CD4-positive, alpha-beta T cell treated with Interleukin-1 beta for 1 hour (primary cell): Measurements from ENCODE around the gene ZNF318.
"Not testable (repeated sequence)": the region's sequence is repeated elsewhere in the genome, so short reads cannot be mapped to it uniquely, and the experiment has no call there.

Source experiments
- DNase-seq, 2 donors: peaks; one replicate each; pipeline ENCODE4 v3.0.0-alpha.2; 2020 to 2022

Gene ZNF318, protein sequence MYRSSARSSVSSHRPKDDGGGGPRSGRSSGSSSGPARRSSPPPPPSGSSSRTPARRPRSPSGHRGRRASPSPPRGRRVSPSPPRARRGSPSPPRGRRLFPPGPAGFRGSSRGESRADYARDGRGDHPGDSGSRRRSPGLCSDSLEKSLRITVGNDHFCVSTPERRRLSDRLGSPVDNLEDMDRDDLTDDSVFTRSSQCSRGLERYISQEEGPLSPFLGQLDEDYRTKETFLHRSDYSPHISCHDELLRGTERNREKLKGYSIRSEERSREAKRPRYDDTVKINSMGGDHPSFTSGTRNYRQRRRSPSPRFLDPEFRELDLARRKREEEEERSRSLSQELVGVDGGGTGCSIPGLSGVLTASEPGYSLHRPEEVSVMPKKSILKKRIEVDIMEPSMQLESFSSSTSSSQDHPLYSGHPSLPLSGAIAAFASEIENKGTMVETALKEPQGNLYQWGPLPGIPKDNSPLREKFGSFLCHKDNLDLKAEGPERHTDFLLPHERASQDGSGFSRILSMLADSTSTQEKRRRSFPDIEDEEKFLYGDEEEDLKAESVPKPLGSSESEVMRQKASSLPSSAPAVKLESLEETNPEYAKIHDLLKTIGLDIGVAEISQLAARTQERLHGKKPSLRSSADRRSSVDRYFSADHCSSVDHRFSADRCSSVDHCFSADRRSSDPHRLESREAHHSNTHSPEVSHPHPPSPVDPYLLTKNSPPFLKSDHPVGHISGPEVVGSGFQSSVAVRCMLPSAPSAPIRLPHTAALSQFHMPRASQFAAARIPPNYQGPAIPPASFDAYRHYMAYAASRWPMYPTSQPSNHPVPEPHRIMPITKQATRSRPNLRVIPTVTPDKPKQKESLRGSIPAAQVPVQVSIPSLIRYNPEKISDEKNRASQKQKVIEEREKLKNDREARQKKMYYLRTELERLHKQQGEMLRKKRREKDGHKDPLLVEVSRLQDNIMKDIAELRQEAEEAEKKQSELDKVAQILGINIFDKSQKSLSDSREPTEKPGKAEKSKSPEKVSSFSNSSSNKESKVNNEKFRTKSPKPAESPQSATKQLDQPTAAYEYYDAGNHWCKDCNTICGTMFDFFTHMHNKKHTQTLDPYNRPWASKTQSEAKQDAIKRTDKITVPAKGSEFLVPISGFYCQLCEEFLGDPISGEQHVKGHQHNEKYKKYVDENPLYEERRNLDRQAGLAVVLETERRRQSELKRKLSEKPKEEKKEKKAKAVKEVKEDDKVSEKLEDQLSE (N-terminal part only)

DNA sequence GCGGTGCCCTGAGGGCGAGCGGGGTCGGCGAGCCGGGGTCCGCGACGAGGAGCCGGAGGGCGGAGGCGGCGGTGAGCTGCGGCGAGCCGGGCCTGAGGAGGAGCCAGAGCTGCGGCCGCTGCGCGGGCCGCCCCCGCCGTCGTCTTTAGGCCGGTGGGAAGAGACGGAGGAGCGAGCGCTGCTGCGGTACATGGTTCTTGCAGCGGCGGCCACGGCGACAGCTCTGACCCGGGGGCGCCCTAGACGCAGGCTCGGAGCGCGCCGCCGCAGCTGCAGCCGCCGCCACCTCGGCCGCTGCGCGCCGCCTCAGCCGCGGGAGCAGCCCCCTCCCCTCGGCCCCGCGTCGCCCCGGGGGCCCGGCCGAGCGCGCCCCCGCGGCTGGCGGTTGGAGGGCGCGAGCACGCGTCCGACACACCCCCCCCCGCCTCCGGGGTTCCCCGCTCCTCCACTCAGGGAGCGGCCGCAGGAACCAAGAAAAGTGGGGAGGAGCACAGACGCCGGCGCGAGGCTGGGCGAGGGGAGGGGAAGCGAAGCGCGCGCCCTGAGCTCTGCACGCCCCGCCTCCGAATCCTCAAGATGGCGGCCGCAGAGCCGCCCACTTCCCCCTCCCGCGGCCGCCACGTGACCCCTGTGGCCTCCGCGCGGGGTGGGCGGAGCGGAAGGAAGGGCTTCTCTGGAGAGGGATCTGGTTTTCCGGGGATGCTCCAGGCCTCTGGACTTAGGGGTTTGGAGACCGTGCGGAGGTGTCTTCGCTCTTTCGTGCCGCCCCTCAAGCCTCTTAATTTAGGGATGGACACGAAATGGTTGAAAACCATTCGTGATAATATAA is at the start of gene ZNF318:
Gene ZNF318, minus strand, starts transcription at position 474 of the 829 bp plus-strand sequence. Its CDS starts 282 bp downstream, at position 192.
- peak; percentile 95 to 96 for DNase-seq

DNA sequence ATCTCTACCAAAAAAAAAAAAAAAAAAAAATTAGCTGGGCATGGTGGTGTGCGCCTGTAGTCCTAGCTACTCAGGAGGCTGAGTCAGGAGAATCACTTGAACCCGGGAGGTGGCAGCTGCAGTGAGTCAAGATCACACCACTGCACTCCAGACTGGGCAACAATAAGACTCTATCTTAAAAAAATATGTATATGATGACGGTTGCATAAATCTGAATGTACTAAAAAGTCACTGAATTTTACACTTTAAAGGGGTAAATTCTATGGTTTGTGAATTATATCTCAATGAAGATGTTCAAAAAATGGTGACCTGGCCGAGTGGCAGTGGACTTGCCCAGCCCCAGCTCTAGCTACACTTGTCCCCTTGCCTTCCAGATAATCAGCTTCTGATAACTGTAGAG is 47.5 kb upstream of the ZNF318 start:
- no peak for DNase-seq

DNA sequence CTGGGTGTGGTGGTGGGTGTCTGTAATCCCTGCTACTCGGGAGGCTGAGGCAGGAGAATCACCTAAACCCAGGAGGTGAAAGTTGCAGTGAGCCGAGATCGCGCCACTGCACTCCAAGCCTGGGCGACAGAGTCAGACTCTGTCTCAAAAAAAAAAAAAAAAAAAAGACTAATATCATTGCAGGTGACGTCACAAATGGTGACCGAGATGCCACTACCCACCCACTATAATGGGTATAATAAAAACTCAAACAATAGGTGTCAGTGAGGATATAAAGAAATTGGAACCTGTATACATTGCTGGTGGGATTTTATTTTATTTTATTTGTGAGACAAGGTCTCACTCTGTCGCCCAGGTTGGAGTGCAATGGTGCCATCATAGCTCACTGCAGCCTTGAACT is 45.8 kb upstream of the ZNF318 start:
- DNase-seq, result not testable (repeated sequence)

DNA sequence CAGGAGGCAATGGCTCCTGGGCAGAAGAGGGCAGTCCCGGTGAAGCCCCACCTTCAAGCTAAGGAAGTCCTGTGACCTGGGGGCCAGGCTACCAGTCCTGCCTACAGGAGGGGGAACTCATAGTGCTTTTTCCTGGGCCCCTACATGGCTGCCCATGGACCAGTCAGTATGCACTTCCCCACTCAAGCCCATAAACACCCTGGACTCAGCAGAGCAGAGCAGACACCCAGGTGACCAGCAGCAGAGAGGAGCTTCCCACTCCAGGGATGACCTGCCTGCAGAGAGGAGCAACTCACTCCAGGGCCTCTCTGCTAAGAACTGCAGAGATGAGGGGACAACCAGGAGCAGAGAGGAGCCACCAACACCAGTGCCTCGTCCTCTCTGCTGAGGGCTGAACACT is 43.6 kb upstream of the ZNF318 start:
- DNase-seq, result no peak

DNA sequence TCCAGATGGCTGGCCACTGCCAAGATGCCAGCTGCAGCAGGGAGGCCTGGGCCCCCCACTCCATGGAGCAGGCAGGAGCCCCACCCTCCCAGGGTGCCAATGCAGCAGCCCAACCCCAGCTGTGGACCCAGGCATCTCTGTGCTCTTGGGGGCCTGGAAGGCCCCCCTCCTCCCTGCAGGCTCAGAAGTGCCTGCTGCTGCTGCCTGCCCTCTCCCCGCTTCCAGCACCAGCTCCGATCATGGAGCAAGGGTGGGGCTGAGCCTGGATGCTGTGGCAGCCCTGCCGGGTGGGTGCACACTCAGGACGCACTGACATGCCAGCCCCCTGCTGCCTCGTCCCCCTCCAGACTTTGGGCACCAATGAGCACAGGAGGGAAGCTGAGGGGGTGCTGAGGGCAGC is 43.1 kb upstream of the ZNF318 start:
- DNase-seq, result no peak

DNA sequence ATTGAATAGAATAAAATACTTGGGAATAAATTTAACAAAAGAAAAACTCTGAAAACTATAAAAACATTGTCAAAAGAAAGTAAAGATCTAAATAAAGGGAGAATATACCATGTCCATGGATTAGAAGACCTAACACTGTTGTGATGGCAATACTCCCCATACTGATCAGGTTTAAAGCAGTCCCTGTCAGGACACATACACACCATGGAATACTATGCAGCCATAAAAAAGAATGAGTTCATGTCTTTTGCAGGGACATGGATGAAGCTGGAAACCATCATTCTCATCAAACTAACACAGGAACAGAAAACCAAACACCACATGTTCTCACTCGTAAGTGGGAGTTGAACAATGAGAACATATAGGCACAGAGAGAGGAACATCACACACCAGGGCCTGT is 41.3 kb upstream of the ZNF318 start:
- not testable (repeated sequence) for DNase-seq

DNA sequence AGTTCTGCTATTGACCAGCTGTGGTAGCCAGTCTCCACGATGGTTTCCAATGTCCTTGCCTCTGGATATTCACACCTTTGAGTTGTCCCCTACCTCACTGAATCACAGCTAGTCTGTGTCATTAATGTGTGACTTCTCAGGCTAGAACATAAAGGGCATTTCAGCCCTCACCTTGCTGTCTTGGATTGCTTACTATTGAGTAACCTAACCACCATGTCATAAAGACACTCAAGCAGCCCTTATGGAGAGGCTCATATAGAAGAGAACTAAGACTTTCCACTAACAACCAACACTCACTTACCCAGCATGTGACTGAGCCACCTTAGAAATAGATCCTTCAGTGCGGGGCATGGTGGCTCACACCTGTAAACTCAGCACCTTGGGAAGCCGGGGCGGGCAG is 38.8 kb upstream of the ZNF318 start:
- DNase-seq, result no peak

DNA sequence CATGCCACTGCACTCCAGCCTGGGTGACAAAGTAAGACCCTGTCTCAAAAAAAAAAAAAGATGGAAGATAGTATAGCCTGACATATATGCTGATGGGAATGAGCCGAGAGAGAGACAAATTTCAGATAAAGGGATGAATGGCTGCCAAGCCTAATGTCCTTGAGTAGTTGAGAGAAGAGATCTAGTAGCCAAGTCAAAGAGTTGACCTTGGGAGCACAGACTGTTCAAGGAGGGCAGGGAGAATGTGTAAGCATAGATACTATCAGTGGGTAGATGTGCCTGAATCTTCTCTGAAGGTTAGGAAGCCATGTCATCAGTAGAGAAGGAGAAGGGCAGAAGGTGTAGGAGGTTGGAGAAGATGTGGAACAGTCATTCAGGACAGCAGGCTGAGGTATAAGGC is 37.8 kb upstream of the ZNF318 start:
- DNase-seq, result no peak

DNA sequence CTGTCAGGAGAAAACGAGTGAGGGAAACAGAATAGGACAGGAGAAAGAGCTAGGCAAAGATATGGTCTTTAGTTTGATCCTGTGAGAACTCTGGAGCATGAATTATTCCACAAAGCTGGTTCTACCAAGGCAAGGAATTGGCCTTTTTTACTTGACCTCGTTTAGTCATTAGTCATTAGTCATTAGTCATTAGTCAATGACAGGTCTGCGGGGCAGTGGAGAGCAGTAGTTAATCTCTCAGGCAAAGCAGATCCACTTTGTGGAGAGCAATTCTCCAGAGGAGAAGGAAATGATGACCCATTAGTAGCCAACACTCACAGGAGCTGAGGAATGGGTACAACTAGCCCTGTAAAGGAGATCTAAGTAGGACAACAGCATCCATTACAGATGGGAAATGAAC is 35.9 kb upstream of the ZNF318 start:
- DNase-seq, result no peak

DNA sequence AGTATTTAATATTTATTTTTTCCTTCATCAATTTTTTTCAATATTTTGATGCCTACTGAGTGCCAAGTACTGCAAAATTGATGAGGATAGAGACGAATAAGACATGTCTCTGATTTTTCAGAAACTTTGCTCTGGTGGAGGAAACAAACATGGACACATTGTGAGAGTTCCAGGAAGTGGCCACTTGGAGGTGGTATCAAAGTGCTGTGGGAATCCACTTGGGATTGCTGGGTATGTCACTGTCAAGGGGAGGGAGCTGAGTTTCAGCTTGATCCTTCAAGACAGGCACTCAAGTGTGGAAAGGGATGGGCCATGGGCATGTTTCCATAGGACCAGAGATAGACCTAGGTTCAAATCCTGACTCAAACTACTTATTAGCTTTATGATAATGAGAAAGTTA is 33.4 kb upstream of the ZNF318 start:
- no peak for DNase-seq

DNA sequence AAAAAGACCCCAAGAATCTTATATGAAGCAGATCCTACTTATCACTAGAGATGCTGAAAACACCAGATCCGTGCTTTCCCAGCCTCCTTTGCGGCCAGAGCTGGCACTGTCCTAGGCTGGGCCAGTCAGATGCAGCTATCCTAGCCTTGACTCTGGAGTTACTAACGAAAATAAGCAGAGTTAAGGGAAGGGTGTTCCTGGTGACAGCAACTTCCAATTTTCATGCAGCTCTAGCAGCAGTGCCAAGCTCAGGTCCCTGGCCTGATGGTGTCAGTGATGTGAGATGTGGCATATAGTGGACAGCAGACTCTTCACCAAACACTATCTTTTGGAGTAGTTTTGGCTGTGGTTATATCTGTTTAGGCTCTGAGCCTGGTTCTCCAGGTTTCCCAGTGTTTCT is 32.3 kb upstream of the ZNF318 start:
- DNase-seq, result no peak

DNA sequence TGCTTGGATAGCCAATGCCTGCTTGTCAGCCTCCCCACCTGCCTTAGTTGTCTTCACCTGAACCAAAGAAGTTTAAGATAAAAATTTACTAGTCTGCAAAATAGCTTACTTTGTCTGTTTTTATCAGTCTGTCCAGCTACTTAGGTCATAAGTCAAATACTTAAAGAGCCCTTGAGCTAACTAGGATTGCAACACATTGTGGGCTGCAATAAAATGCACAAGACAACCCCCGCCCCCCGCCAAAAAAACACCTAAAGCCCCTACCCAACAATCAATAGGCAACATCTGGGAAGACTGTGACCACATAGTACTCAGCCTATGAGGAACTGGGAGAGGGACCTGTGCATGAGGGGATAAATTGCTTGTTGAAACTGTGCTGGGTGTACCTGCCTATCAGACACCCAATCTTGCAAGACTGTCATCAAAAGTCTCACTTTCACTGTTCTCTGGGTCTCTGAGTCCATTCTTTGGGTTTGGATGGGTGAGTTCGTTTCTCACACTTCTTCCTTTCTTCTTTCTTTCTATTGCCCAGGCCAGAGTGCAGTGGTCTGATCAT is 30.6 kb upstream of the ZNF318 start:
- no peak for DNase-seq

DNA sequence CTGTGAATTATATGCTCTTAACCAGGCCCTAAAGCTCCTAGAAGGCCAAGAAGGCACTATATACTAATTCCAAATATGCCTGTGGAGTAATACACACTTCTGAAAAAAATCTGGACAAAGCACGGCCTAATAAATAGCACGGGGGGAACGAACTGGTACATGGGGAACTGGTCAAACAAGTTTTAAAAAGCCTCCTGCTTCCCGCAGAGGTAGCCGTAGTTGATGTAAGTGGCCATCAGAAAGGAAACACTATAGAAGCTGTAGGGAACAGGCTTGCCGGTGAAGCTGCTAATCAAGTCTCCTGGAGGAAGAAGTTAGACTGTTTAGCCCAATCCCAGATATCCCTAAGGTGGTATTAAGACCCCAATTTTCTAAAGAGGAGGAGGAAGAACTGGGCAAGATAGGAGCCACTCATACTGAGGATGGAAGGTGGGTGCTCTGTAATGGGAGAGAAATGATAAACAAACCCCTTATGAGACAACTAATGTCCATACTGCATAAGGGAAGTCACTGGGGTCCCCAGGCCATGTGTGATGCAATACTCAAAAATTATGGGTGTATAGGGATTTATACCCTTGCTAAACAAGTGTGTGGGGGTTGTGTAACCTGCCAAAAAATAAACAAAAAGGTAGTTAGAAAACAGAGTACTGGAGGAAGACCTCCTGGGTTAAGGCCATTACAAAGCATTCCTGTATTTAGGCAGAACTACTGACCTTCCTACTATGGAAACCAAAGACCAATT is 27.1 kb upstream of the ZNF318 start:
- DNase-seq, result no peak

DNA sequence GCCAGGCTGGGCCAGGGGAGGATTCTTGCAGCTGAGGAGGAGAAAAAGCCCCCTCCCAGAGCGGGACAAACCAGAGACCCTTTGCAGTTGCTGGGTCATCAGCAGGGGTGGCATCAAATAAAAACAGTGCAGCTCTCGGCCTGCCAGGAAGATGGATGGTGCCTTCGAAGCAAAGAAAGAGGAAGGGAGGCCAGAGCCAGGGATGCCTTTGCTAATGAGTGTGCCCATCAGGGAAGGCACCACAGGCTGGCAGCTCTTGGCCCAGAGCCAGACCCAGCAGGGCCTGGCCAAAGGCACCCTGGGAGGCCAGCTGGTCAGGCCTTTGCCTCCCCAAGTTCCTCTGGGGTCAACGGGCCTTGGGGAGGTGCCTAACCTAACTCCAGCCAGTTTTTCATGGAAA is 26.3 kb upstream of the ZNF318 start:
- DNase-seq, result no peak

DNA sequence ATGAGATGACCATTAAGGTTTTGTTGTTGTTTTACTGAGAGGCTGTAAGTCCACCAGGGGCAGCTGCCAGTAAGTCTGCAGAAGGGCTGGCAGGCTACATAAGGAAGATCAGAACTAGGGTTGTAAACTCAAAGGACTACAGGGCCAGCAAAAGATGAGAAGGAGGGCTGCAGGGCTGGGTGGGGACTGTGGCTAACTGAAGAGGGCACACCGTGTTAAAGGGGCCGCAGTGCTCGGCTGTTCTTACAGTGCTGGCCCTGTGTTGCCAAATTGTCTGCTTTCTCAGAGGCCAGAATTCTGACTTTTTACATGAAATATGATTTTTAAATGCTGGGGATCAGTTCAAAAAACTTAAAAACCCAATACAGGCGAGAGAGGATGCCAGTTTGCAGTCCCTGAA is 25.5 kb upstream of the ZNF318 start:
- no peak for DNase-seq

DNA sequence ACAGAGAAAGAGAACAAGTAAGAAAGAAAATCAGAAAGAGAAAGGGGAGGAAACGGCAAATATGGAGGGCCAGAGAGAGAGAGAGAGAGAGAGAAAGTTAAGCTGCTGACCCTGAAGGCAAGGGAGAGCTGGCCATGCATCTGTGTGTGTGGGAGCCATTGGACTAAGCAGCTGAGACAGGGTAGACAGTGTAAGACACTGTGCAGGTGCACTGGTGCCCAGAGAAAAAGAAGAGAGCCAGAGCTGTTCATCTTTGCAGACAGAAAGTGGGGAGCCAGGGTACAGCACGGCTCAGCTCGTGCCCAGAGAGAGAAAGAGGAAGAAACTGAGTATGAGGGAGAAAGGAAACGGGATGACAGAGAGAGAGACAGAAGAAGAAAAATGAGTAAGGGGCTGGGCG is 24.2 kb upstream of the ZNF318 start:
- no peak for DNase-seq

DNA sequence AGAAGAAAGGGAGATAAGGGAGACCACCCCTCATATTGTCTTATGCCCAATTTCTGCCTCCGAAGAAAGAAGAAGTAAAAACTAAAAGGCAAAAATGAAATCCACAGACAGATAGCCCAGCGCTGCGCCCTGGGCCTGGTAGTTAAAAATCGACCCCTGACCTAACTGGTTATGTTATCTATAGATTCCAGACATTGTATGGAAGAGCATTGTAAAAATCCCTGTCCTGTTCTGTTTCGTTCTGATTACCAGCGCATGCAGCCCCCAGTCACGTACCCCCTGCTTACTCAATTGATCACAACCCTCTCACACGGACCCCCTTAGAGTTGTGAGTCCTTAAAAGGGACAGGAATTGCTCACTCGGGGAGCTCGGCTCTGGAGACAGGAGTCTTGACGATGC is 23.7 kb upstream of the ZNF318 start:
- DNase-seq, result not testable (repeated sequence)

DNA sequence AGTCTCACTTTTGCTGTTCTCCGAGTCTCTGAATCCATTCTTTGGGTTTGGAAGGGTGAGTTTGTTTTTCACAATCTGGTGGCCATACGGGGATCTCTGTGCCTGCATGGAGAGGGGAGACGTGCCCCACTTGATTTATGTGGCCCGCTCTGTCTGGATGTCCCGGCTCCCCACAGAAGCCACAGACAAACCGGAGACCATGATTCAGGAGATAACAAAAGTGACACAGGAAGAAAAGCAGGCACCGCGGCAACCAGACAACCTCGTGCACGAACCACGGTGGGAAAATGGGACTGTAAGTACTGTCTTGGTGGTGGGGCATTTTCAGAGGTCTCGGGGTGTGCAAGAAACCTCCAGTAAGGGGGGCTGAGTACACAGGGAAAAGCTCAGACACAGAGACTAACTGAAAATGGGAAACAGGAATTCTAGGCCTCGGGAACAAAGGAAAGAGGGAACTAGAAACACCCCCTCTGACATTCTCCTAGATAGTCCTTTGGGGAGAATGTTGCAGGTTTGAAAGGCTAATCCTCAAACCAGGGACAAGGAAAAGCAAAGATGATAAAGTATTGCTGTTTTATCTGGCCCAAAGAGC is 22.1 kb upstream of the ZNF318 start:
- peak; percentile 56 to 64 for DNase-seq

DNA sequence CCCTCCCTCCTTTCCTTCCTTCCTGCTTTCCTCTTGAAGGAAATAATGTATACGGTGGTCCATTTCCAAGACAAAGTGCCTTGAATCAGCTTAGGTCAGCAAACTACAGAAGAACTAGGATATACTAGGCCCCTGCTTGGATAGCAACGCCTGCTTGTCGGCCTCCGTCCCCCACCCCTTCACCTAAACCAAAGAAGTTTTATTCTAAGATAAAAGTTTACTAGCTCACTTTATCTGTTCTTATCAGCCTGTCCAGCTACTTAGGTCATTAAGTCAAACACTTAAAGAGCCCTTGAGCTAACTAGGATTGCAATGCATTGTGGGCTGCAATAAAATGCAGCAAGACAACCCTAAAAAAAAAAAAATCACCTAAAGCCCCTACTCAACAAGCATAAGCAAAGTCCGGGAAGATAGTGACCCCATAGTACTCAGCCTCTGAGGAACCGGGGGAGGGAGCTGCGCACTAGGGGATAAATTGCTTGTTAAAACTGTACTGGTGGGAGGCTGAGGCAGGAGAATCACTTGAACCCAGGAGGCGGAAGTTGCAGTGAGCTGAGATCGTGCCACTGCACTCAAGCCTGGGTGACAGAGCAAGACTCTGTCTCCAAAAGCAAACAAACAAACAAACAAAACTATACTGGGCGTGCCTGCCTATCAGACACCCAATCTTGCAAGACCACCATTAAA is 21.4 kb upstream of the ZNF318 start:
- not testable (repeated sequence) for DNase-seq

DNA sequence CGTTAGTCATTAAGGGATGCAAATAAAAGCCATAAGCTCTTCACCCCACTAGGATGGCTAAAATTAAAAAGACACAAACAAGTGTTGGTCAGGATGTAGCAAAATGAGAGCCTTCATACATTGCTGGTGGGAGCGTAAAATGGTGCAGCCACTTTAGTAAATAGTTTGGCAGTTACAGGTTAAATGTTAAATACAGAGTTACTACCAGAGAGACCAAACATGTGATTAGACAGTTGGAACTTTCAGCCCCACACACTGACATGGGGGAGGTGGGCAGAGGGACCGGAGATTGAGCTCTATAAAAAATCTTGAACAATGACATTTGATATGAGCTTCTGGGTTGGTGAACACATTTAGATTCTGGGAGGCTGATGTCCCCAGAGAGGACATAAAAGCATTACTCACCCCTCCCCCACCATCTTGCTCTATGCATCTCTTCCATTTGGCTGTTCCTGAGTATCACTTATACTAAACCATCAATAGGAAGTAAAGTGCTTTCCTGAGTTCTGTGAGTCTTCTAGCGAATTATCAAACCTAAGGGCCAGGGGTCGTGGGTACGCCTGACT is 20.4 kb upstream of the ZNF318 start:
- DNase-seq, result no peak
